Breast epithelium (tissue), 3 donors: ENCODE measurements around the gene PTRHD1.

Experiments used
- POLR2A ChIP-seq: fragments of 450-650 bp; IDR thresholded peaks from one replicate; pipeline ENCODE4 v1.6.1; 2016; ENCODE audit warnings: antibody characterized with exemption, mild to moderate bottlenecking, moderate library complexity
- POLR2AphosphoS5 ChIP-seq, 3 donors: sonication (generic); formaldehyde crosslinking; IDR thresholded peaks; one replicate each; pipeline ENCODE4 v1.6.1; 2017; ENCODE audit warnings: antibody characterized with exemption in 3 of 3
- TF ChIP-seq, protein P1 (sequence below), 3 donors: fragments of 450-650 bp; IDR thresholded peaks; one replicate each; pipeline ENCODE4 v1.5.1; 2016 to 2017; ENCODE audit warnings: antibody characterized with exemption in 3 of 3, mild to moderate bottlenecking in 3 of 3, moderate library complexity in 3 of 3

GRCh38 chr2:24762518-24762917, 30.7 kb downstream of the PTRHD1 start:
- TF ChIP-seq, protein P1, sequence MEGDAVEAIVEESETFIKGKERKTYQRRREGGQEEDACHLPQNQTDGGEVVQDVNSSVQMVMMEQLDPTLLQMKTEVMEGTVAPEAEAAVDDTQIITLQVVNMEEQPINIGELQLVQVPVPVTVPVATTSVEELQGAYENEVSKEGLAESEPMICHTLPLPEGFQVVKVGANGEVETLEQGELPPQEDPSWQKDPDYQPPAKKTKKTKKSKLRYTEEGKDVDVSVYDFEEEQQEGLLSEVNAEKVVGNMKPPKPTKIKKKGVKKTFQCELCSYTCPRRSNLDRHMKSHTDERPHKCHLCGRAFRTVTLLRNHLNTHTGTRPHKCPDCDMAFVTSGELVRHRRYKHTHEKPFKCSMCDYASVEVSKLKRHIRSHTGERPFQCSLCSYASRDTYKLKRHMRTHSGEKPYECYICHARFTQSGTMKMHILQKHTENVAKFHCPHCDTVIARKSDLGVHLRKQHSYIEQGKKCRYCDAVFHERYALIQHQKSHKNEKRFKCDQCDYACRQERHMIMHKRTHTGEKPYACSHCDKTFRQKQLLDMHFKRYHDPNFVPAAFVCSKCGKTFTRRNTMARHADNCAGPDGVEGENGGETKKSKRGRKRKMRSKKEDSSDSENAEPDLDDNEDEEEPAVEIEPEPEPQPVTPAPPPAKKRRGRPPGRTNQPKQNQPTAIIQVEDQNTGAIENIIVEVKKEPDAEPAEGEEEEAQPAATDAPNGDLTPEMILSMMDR (IDR thresholded peaks at IDR 0.05): no peak
- TF ChIP-seq POLR2A (no peak), POLR2AphosphoS5 (IDR thresholded peaks at IDR 0.05) (no peak)
